ENCODE measurements around the gene CAVIN1.
"Not testable (repeated sequence)": the region's sequence is repeated elsewhere in the genome, so short reads cannot be mapped to it uniquely, and the experiment has no call there.

Gene CAVIN1

GRCh38 chr17:42399948-42400843 is 22.9 kb downstream of the CAVIN1 start:
- peak; percentile 67; the same call in 2 of the 3 replicates for ATAC-seq (ENCODE audit: insufficient read depth, low read depth)
- no peak overlapping the region for H3K4me3 ChIP-seq (ENCODE audit: low read depth in 1 of 2, low read length in 2 of 2)
- no peak overlapping the region for H3K9ac ChIP-seq (ENCODE audit: low read depth, low read length)
- H4K20me1 ChIP-seq (ENCODE audit: insufficient read depth, low read length) = no peaks in the 10 kb centered on the region
- no peaks in the 10 kb centered on the region for H3K36me3 ChIP-seq (ENCODE audit: insufficient read depth, low read length)
- peaks cover 3% of the 10 kb centered on the region for H3K27me3 ChIP-seq (ENCODE audit: insufficient read depth, low read length, poor library complexity)
- TF ChIP-seq CTCF (IDR thresholded peaks at IDR 0.05; ENCODE audit: borderline replicate concordance, extremely low read depth, low read length, poor library complexity, severe bottlenecking) = no peak
- no peak for TF ChIP-seq EZH2 (IDR thresholded peaks at IDR 0.05; ENCODE audit: borderline replicate concordance, low read depth, low read length, severe bottlenecking)
- H3K4me2 ChIP-seq (ENCODE audit: insufficient read depth, low read length) = no peak overlapping the region
- H2AFZ ChIP-seq (ENCODE audit: low read depth, low read length) = no peak overlapping the region
- no peaks in the 10 kb centered on the region for H3K79me2 ChIP-seq (ENCODE audit: insufficient read depth, low read length)
- no peak for DNase-seq
- no peaks in the 10 kb centered on the region for H3K4me1 ChIP-seq (ENCODE audit: insufficient read depth, low read length)
- no peak overlapping the region for H3K27ac ChIP-seq (ENCODE audit: low read length)
- no peaks in the 10 kb centered on the region for H3K9me3 ChIP-seq (ENCODE audit: insufficient read depth, low read length, severe bottlenecking)

- TF ChIP-seq CTCF (IDR thresholded peaks at IDR 0.05; ENCODE audit: borderline replicate concordance, extremely low read depth, low read length, poor library complexity, severe bottlenecking) = no peak
- no peak for TF ChIP-seq EZH2 (IDR thresholded peaks at IDR 0.05; ENCODE audit: borderline replicate concordance, low read depth, low read length, severe bottlenecking)
- Histone ChIP-seq H4K20me1 (ENCODE audit: insufficient read depth, low read length) (no peaks in the 10 kb centered on the region), H3K4me1 (ENCODE audit: insufficient read depth, low read length) (no peaks in the 10 kb centered on the region)
These were observed 23.9 kb downstream of the CAVIN1 start for GRCh38 chr17:42399121-42399520.

GRCh38 chr17:42395601-42396000 is 27.5 kb downstream of the CAVIN1 start:
- not testable (repeated sequence) for H3K27ac ChIP-seq (ENCODE audit: low read length); H2AFZ ChIP-seq (ENCODE audit: low read depth, low read length); H3K4me1 ChIP-seq (ENCODE audit: insufficient read depth, low read length); H3K79me2 ChIP-seq (ENCODE audit: insufficient read depth, low read length); H3K27me3 ChIP-seq (ENCODE audit: insufficient read depth, low read length, poor library complexity); H3K36me3 ChIP-seq (ENCODE audit: insufficient read depth, low read length); H3K9me3 ChIP-seq (ENCODE audit: insufficient read depth, low read length, severe bottlenecking); ATAC-seq (ENCODE audit: insufficient read depth, low read depth); H3K4me3 ChIP-seq (ENCODE audit: low read depth in 1 of 2, low read length in 2 of 2); H3K9ac ChIP-seq (ENCODE audit: low read depth, low read length); H3K4me2 ChIP-seq (ENCODE audit: insufficient read depth, low read length); DNase-seq; H4K20me1 ChIP-seq (ENCODE audit: insufficient read depth, low read length)

More at GRCh38 chr17:42399121-42399520, 23.9 kb downstream of the CAVIN1 start:
- Histone ChIP-seq H3K9me3 (ENCODE audit: insufficient read depth, low read length, severe bottlenecking) (no peaks in the 10 kb centered on the region), H2AFZ (ENCODE audit: low read depth, low read length) (no peak overlapping the region), H3K9ac (ENCODE audit: low read depth, low read length) (no peak overlapping the region), H3K27ac (ENCODE audit: low read length) (no peak overlapping the region), H3K36me3 (ENCODE audit: insufficient read depth, low read length) (no peaks in the 10 kb centered on the region), H3K4me2 (ENCODE audit: insufficient read depth, low read length) (no peak overlapping the region), H3K79me2 (ENCODE audit: insufficient read depth, low read length) (no peaks in the 10 kb centered on the region), H3K4me3 (ENCODE audit: low read depth in 1 of 2, low read length in 2 of 2) (no peak overlapping the region), H3K27me3 (ENCODE audit: insufficient read depth, low read length, poor library complexity) (peaks cover 3% of the 10 kb centered on the region)
- DNase-seq = no peak
- no peak for ATAC-seq (ENCODE audit: insufficient read depth, low read depth)

GRCh38 chr17:42394838-42395237 is 28.2 kb downstream of the CAVIN1 start:
- no peak overlapping the region for H3K27ac ChIP-seq (ENCODE audit: low read length)
- no peak overlapping the region for H3K4me3 ChIP-seq (ENCODE audit: low read depth in 1 of 2, low read length in 2 of 2)
- no peaks in the 10 kb centered on the region for H3K36me3 ChIP-seq (ENCODE audit: insufficient read depth, low read length)
- no peaks in the 10 kb centered on the region for H3K4me1 ChIP-seq (ENCODE audit: insufficient read depth, low read length)
- H3K4me2 ChIP-seq (ENCODE audit: insufficient read depth, low read length) = no peak overlapping the region
- no peak for TF ChIP-seq CTCF (IDR thresholded peaks at IDR 0.05; ENCODE audit: borderline replicate concordance, extremely low read depth, low read length, poor library complexity, severe bottlenecking)
- TF ChIP-seq EZH2 (IDR thresholded peaks at IDR 0.05; ENCODE audit: borderline replicate concordance, low read depth, low read length, severe bottlenecking) = no peak
- no peak for ATAC-seq (ENCODE audit: insufficient read depth, low read depth)
- no peak overlapping the region for H2AFZ ChIP-seq (ENCODE audit: low read depth, low read length)
- H3K9ac ChIP-seq (ENCODE audit: low read depth, low read length) = no peak overlapping the region
- no peaks in the 10 kb centered on the region for H3K79me2 ChIP-seq (ENCODE audit: insufficient read depth, low read length)
- no peaks in the 10 kb centered on the region for H3K27me3 ChIP-seq (ENCODE audit: insufficient read depth, low read length, poor library complexity)
- DNase-seq = no peak
- H4K20me1 ChIP-seq (ENCODE audit: insufficient read depth, low read length) = no peaks in the 10 kb centered on the region
- H3K9me3 ChIP-seq (ENCODE audit: insufficient read depth, low read length, severe bottlenecking) = no peaks in the 10 kb centered on the region

Data from DND-41 (cell line).